SK-N-SH treated with all-trans-retinoic acid at 6 μM for 48 hours (cell line): ENCODE measurements around the gene ALG2.

Source experiments
- ATAC-seq: fragments of 200-7000 bp; cut with Tn5 transposase; 3 replicates; pipeline ENCODE4 v1.9.1; 2020; ENCODE audit warnings: mild to moderate bottlenecking, moderate library complexity
- BACH2 ChIP-seq: fragments of 250-450 bp; sonication (Bioruptor Pico); IDR thresholded peaks from 2 replicates; pipeline ENCODE4 v1.9.0; 2021; ENCODE audit warnings: mild to moderate bottlenecking, borderline replicate concordance
- CSDC2 ChIP-seq: fragments of 250-450 bp; sonication (Bioruptor Pico); IDR thresholded peaks from 2 replicates; pipeline ENCODE4 v1.5.0; 2020; ENCODE audit warnings: mild to moderate bottlenecking, moderate library complexity
- GLIS3 ChIP-seq: fragments of 250-450 bp; sonication (Bioruptor Pico); IDR thresholded peaks from 2 replicates; pipeline ENCODE4 v1.5.0; 2020; ENCODE audit warnings: mild to moderate bottlenecking, moderate library complexity
- OSR1 ChIP-seq: fragments of 250-450 bp; sonication (Bioruptor Pico); IDR thresholded peaks from 2 replicates; pipeline ENCODE4 v1.8.0; 2022; ENCODE audit warnings: moderate library complexity, mild to moderate bottlenecking, inconsistent platforms
- RARB ChIP-seq: fragments of 250-450 bp; sonication (Bioruptor Pico); IDR thresholded peaks from 2 replicates; pipeline ENCODE4 v1.8.0; 2021; ENCODE audit warnings: mild to moderate bottlenecking, moderate library complexity
- SNAI2 ChIP-seq: fragments of 250-450 bp; sonication (Bioruptor Pico); IDR thresholded peaks from 2 replicates; pipeline ENCODE4 v1.5.0; 2020; ENCODE audit warnings: mild to moderate bottlenecking, moderate library complexity
- TCF4 ChIP-seq: fragments of 250-450 bp; sonication (Bioruptor Pico); IDR thresholded peaks from 2 replicates; pipeline ENCODE4 v1.8.0; 2021; ENCODE audit warnings: mild to moderate bottlenecking, moderate library complexity, borderline replicate concordance
- TOX ChIP-seq: fragments of 250-450 bp; sonication (Bioruptor Pico); IDR thresholded peaks from 2 replicates; pipeline ENCODE4 v1.8.0; 2021; ENCODE audit warnings: mild to moderate bottlenecking, moderate library complexity, borderline replicate concordance
- ZC3H10 ChIP-seq: fragments of 250-450 bp; sonication (Bioruptor Pico); IDR thresholded peaks from 2 replicates; pipeline ENCODE4 v1.5.1; 2021; ENCODE audit warnings: mild to moderate bottlenecking, moderate library complexity
- ZFP3 ChIP-seq: fragments of 250-450 bp; sonication (Bioruptor Pico); IDR thresholded peaks from 2 replicates; pipeline ENCODE4 v1.5.0; 2020; ENCODE audit warnings: mild to moderate bottlenecking, moderate library complexity
- ZFP30 ChIP-seq: fragments of 450-650 bp; formaldehyde crosslinking; IDR thresholded peaks from 2 replicates; pipeline ENCODE4 v1.5.0; 2022; ENCODE audit warnings: mild to moderate bottlenecking, moderate library complexity
- ZNF565 ChIP-seq: fragments of 450-650 bp; formaldehyde crosslinking; conservative IDR thresholded peaks from 2 replicates; pipeline ENCODE4 v1.5.0; 2020; ENCODE audit warnings: low read depth, mild to moderate bottlenecking, moderate library complexity
- ZNF70 ChIP-seq: fragments of 450-650 bp; formaldehyde crosslinking; IDR thresholded peaks from 2 replicates; pipeline ENCODE4 v1.5.0; 2020; ENCODE audit warnings: mild to moderate bottlenecking, moderate library complexity
- TF ChIP-seq, protein P1 (sequence below): fragments of 250-450 bp; sonication (Bioruptor Pico); IDR thresholded peaks from 2 replicates; pipeline ENCODE4 v1.5.1; 2020; ENCODE audit warnings: low read depth, mild to moderate bottlenecking, moderate library complexity
- TF ChIP-seq, protein P2 (sequence below): fragments of 250-450 bp; sonication (Bioruptor Pico); IDR thresholded peaks from 2 replicates; pipeline ENCODE4 v1.5.1; 2021; ENCODE audit warnings: mild to moderate bottlenecking, moderate library complexity
- TF ChIP-seq, protein P3 (sequence below): fragments of 250-450 bp; sonication (Bioruptor Pico); IDR thresholded peaks from 2 replicates; pipeline ENCODE4 v1.8.0; 2021; ENCODE audit warnings: low read depth, mild to moderate bottlenecking, moderate library complexity, borderline replicate concordance

The ALG2 gene

DNA sequence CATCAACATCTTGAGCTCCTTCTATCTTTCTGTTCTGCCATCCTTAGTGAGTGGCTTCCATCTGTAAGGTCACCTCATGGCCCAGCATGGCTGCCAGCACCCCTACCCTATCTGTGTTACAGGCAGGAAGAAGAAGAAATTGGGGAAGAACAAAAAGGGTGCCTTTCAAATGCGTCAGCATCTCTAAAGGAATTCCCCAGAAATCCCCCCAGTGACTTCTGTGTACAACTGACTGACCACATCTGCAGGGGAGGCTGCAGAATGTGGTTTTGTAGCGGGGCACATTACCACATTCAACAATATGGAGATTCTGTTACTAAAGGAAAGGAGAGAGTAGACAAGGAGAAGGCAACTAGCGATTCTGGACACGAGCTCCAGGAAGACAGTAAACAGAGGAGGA is 40.1 kb downstream of the ALG2 start:
- ATAC-seq, result no peak
- no peak for TF ChIP-seq BACH2 (CRISPR knock-in tag)
- TF ChIP-seq RARB (CRISPR knock-in tag), result no peak
- TF ChIP-seq, protein P1, sequence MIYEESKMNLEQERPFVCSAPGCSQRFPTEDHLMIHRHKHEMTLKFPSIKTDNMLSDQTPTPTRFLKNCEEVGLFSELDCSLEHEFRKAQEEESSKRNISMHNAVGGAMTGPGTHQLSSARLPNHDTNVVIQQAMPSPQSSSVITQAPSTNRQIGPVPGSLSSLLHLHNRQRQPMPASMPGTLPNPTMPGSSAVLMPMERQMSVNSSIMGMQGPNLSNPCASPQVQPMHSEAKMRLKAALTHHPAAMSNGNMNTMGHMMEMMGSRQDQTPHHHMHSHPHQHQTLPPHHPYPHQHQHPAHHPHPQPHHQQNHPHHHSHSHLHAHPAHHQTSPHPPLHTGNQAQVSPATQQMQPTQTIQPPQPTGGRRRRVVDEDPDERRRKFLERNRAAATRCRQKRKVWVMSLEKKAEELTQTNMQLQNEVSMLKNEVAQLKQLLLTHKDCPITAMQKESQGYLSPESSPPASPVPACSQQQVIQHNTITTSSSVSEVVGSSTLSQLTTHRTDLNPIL (CRISPR knock-in tag), result no peak
- TF ChIP-seq, protein P2, sequence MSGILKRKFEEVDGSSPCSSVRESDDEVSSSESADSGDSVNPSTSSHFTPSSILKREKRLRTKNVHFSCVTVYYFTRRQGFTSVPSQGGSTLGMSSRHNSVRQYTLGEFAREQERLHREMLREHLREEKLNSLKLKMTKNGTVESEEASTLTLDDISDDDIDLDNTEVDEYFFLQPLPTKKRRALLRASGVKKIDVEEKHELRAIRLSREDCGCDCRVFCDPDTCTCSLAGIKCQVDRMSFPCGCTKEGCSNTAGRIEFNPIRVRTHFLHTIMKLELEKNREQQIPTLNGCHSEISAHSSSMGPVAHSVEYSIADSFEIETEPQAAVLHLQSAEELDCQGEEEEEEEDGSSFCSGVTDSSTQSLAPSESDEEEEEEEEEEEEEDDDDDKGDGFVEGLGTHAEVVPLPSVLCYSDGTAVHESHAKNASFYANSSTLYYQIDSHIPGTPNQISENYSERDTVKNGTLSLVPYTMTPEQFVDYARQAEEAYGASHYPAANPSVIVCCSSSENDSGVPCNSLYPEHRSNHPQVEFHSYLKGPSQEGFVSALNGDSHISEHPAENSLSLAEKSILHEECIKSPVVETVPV (CRISPR knock-in tag), result no peak

DNA sequence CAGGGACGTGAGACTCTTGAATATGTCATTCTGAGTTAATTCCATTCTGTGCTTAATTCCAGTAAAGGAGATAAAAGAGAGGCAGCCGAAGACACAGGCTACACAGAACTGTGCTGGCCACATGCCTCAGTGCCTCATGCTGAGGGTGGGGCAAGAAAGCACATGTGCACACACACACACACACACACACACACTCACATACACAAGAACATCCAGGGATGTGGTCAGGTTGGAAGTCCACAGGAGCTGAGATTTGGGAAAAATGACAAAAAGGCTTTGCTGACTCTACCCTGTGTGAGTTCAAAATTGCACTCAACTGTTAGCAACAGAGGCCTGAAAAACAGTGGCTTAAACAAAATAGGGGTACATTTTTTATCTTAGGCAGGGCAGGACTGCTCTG is 40.5 kb downstream of the ALG2 start:
- no peak for ATAC-seq
- TF ChIP-seq TCF4 (CRISPR knock-in tag) (no peak), SNAI2 (CRISPR knock-in tag) (no peak), BACH2 (CRISPR knock-in tag) (no peak), ZNF70 (CRISPR knock-in tag) (no peak), GLIS3 (CRISPR knock-in tag) (no peak), ZC3H10 (CRISPR knock-in tag) (no peak), ZFP30 (no peak), ZNF565 (CRISPR knock-in tag) (no peak)
- TF ChIP-seq, protein P1 (CRISPR knock-in tag), result no peak
- TF ChIP-seq, protein P3, sequence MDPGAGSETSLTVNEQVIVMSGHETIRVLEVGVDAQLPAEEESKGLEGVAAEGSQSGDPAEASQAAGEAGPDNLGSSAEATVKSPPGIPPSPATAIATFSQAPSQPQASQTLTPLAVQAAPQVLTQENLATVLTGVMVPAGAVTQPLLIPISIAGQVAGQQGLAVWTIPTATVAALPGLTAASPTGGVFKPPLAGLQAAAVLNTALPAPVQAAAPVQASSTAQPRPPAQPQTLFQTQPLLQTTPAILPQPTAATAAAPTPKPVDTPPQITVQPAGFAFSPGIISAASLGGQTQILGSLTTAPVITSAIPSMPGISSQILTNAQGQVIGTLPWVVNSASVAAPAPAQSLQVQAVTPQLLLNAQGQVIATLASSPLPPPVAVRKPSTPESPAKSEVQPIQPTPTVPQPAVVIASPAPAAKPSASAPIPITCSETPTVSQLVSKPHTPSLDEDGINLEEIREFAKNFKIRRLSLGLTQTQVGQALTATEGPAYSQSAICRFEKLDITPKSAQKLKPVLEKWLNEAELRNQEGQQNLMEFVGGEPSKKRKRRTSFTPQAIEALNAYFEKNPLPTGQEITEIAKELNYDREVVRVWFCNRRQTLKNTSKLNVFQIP, result no peak

DNA sequence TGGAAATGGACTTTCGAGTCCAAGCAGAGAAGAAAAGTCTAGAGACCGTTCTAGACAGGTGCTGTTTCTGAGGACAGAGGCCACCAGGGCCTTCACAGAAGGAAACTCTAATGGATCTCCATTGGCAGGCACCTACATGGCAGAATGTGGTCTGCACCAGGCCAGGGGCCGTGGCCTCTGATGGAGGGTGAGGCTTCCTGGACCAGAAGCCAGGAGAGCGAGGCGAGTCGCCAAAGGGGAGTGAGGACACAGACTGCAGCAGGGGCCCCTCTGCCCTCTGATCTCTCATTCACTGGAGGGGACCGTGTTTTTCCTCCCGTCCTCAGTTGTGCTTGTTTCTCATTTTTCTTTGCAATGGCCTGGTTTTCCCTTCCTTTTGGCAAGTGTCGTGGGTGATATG is 41.1 kb downstream of the ALG2 start:
- TF ChIP-seq CSDC2 (no peak), SNAI2 (CRISPR knock-in tag) (no peak)
- ATAC-seq, result no peak

DNA sequence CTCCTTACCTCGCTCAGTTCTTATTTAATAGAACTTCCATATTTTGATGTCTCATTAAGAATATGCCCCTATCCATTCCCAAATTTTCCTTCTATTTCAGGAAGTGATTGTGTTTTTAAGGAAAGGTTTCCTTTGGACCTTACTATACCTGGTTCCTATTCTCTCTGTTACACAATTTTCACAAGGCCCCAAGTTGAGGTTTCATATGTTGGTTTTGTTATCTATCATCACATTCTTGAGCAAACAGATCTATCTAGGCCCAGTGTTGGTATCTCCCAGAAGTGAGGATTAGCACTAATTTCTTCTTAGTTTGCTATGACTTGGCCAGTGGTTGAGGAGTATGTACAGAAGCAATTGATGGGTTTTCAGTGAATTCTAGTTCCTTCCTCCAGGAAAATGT is 41.5 kb downstream of the ALG2 start:
- TF ChIP-seq, protein P1 (CRISPR knock-in tag), result no peak
- no peak for TF ChIP-seq ZFP30
- no peak for ATAC-seq

DNA sequence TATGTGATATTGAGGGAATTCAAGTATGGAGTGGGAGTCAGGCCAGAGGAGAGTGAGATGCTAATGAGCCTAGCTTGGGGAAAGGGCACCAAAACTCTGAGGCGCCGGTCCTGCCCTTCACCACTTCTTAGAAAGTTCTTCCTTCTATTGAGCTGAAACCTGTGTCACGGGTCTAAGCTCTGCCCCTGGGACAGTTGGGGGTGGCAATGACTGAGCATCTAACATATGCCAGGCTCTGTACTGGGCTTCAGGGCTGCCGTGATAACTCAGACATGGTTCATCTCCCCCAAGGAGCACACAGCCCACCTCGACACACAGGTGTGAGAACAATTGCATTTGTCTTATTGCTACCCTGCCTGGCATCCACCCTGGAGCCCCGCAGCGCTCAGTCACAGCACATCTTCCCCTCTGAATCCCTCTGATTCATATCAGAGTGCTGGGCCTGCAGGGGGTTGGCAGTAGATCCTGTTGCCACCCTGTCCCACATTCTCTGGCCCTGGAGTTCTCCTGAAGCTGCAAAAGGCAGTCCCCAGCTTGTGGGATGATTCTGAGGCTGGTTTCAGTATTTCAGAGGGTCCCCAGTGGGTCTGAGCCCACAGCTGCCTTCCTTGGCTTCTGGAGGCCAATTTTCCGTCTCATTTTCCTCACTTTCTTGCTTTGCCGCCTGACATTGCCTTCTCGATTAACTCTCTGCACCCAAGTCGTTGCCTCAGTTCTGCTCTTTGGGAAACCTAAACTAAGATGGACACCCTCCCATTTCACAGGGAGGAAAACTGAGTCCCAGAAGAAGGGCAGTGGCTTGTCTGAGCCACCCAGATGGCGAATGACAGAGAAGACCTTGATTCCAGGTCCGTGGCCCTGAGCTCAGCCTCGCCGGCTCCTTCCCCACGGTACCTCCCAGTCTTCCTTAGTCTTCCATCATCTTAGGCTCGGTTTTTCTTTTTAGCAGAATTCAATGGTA is 42.5 kb downstream of the ALG2 start:
- TF ChIP-seq TOX (no peak), OSR1 (CRISPR knock-in tag) (no peak), RARB (CRISPR knock-in tag) (no peak), ZFP3 (no peak)
- no peak for ATAC-seq
